ENCODE data around the gene MYLK4. TPM values are rescaled to one million over a fixed set of nuclear protein-coding genes. Genes with fewer than 3 reads are reported as not detected.

MYLK4 gene
- total RNA-seq, 2 experiments from 2014 or later: 0.07 TPM; not detected in 1

DNA sequence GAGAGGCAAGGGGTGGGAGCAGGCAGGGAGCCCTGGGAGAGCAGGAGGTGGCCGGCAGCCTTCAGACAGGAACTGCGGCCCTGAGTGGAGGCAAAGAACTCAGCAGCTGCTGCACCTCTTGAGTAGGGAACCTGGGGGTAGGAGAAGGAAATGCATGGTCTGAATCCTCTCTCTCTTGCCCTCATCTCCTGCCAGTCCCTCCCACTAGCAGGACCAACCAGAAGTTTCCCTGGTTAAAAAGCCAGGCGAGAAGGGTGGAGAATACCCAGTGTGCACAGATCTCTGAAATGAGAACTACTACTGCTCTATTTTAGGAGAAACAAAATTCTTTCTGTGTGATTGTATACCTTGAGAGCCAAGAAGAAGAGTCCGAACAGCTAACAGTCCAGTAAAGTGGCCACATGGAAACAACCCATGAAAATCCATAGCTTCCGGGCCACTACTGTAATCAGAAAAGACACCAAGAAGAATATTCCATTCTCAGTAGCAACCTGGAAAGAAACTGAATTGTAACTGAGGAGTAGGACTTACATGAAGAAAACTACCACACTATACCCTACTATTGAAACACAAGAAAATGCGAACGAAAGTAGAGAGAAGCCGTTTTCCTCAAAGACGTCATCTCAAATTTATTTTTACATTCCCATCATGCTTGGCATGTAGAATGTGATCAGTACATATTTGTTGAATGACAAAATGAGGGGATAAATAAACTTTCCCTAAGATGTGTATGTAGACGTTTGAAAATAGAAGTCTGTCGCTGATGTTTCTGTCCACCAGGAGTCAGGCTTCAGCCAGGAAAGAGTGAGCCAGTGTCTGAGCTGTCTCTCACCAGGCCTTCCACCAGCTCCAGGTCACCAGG, 40.1 kb upstream of the MYLK4 start:
- CTCF ChIA-PET: interaction anchor here (0.6 to 2.7 kb wide), 36 partner anchors 8 to 1502 kb away, joined by 3 to 44 read pairs (median 4); partner anchors contain the start of gene SERPINB1
- H3K4me1 Mint-ChIP-seq (ENCODE audit: low read depth): peaks cover 39% of the 10 kb centered on the region
- H3K4me3 Mint-ChIP-seq: no peak overlapping the region
- no peaks in the 10 kb centered on the region for H3K27me3 Mint-ChIP-seq (ENCODE audit: low read depth)
- peaks cover 11% of the 10 kb centered on the region for H3K36me3 Mint-ChIP-seq (ENCODE audit: low read depth)
- H3K9me3 Mint-ChIP-seq: no peaks in the 10 kb centered on the region
- intact Hi-C loops (cut with micrococcal nuclease): loop anchor here (1.0 to 2.0 kb wide), 8 partner anchors 24 to 264 kb away; partner anchors contain the start of gene SERPINB1
- H3K27ac Mint-ChIP-seq: no peak overlapping the region
- peak; percentile 87 for DNase-seq

DNA sequence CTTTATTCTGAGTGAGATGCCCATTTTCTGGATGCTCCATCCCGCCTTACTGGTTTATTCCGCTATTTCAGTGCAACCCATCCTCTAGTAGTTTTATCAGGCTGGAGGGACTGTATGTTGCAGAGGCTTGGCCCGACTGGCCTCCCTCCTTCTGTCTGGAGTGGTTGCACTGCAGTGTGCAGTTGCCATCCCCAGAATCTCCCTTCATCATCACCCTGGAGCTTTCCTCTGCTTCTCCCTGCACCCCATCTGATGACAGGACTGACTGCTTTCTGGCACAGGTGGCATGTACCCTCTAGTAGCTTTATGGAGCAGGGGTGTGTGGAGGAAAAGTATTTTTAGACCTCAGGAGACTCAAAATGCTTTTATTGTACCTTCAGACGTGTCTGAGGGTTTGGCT, 35.5 kb upstream of the MYLK4 start:
- Mint-ChIP-seq H3K27me3 (ENCODE audit: low read depth) (no peaks in the 10 kb centered on the region), H3K4me1 (ENCODE audit: low read depth) (peaks cover 11% of the 10 kb centered on the region), H3K27ac (no peak overlapping the region), H3K36me3 (ENCODE audit: low read depth) (peaks cover 12% of the 10 kb centered on the region), H3K4me3 (no peak overlapping the region), H3K9me3 (no peaks in the 10 kb centered on the region)
- CTCF ChIA-PET: no interaction called here
- no peak for DNase-seq
- intact Hi-C loops (cut with micrococcal nuclease): no loop called here

- intact Hi-C loops (cut with micrococcal nuclease): no loop called here
- no peak overlapping the region for H3K4me3 Mint-ChIP-seq
- H3K27me3 Mint-ChIP-seq (ENCODE audit: low read depth): no peaks in the 10 kb centered on the region
- no peak for DNase-seq
- no peak overlapping the region for H3K27ac Mint-ChIP-seq
- H3K36me3 Mint-ChIP-seq (ENCODE audit: low read depth): peaks cover 18% of the 10 kb centered on the region
- no peaks in the 10 kb centered on the region for H3K9me3 Mint-ChIP-seq
- CTCF ChIA-PET: interaction anchor here (0.7 to 2.8 kb wide), 3 partner anchors 12 to 640 kb away, joined by 4 to 13 read pairs (median 5); no protein-coding TSS in a partner anchor
- peaks cover 7% of the 10 kb centered on the region for H3K4me1 Mint-ChIP-seq (ENCODE audit: low read depth)
Measured at GRCh38 chr6:2784930-2785329, 34.2 kb upstream of the MYLK4 start.

DNA sequence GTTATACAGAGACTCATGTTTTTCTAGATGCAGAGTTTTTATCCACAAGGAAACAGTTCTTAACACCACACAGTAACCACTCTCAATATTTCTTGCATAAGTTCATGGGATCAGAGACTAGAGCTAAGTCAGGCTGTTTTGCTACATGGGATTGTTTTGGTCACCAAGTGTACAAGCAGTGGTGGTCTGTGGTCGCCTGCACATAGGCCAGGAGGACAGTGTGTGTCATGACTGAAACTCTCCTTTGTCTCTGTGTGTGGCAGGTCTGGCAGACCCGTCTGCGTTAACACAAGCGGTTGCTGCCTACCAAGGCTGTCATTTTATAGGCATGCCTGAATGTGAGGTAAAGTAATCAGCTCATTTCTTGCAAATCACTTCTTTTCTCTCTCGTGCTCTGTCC, 33.3 kb upstream of the MYLK4 start:
- H3K36me3 Mint-ChIP-seq (ENCODE audit: low read depth): peaks cover 22% of the 10 kb centered on the region
- H3K4me3 Mint-ChIP-seq: no peak overlapping the region
- H3K4me1 Mint-ChIP-seq (ENCODE audit: low read depth): peaks cover 3% of the 10 kb centered on the region
- intact Hi-C loops (cut with micrococcal nuclease): no loop called here
- CTCF ChIA-PET: interaction anchor here (0.6 to 2.8 kb wide), 2 partner anchors 11 to 88 kb away, joined by 3 to 13 read pairs; no protein-coding TSS in a partner anchor
- no peaks in the 10 kb centered on the region for H3K27me3 Mint-ChIP-seq (ENCODE audit: low read depth)
- no peaks in the 10 kb centered on the region for H3K9me3 Mint-ChIP-seq
- DNase-seq: no peak
- H3K27ac Mint-ChIP-seq: no peak overlapping the region

DNA sequence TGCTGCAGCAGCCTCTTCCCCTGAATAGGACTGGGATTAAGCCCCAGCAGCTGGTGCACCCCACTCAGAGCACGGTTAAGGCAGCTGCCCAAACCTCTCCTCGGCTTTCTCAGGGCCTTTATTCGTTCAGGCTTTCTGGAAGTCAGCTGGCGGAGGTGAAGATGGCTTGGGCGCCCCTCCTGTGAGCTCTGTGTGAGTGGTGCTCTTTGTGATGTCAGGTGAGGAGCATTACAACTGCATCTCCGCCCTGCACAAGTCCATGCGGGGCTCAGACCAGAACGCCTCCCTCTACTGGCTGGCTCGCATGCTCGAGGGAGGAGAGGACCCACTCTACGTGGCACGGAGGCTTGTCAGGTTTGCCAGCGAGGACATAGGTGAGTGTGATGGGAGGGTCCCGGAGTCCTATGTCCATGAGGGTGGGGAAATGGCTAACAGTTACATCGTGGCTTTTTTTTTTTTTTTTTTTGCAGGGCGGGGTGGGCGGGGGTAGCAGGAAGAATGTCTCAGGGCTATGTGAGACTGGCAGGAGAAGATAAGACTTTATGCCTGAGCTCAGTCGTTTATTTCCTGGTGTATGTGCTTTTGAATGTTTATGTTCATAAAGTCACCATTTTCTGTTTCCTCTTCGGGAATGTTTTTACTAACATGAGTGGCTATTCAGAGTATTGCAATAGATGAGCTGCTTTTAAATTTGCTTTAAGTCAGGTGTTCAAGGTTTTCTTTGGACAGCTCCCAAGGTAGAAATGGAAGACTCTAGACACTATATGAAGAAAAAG, 32.7 kb upstream of the MYLK4 start:
- H3K27ac Mint-ChIP-seq: no peak overlapping the region
- CTCF ChIA-PET: interaction anchor here (0.8 to 2.8 kb wide), 4 partner anchors 10 to 34 kb away, joined by 3 to 13 read pairs (median 3); partner anchors contain the start of gene WRNIP1
- H3K27me3 Mint-ChIP-seq (ENCODE audit: low read depth): no peaks in the 10 kb centered on the region
- DNase-seq: no peak
- no peaks in the 10 kb centered on the region for H3K4me1 Mint-ChIP-seq (ENCODE audit: low read depth)
- no peaks in the 10 kb centered on the region for H3K9me3 Mint-ChIP-seq
- intact Hi-C loops (cut with micrococcal nuclease): no loop called here
- H3K4me3 Mint-ChIP-seq: no peak overlapping the region
- H3K36me3 Mint-ChIP-seq (ENCODE audit: low read depth): peaks cover 24% of the 10 kb centered on the region

DNA sequence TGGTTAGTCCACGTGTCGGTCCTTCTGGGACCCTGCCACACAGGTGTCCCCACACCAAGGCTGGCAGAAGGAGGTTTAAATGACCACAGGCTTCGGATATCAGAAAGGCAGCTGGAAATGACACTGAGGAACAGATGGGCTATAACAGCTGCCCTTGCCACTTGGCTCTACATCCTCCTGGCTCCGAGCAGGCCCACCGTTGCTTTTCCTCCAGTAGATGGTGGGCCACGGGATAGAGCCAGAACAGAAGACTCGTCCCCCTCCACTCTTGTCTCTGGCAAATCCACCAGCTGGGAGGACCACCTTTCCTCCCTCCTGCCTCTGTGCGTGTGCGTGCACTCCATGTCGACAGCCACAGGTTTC, 32.1 kb upstream of the MYLK4 start:
- peaks cover 24% of the 10 kb centered on the region for H3K36me3 Mint-ChIP-seq (ENCODE audit: low read depth)
- H3K9me3 Mint-ChIP-seq: no peaks in the 10 kb centered on the region
- H3K4me1 Mint-ChIP-seq (ENCODE audit: low read depth): no peaks in the 10 kb centered on the region
- no peak overlapping the region for H3K4me3 Mint-ChIP-seq
- intact Hi-C loops (cut with micrococcal nuclease): no loop called here
- H3K27ac Mint-ChIP-seq: no peak overlapping the region
- no peak for DNase-seq
- CTCF ChIA-PET: interaction anchor here (0.8 to 2.8 kb wide), 6 partner anchors 8 to 33 kb away, joined by 3 to 13 read pairs (median 3); partner anchors contain the start of gene WRNIP1
- H3K27me3 Mint-ChIP-seq (ENCODE audit: low read depth): no peaks in the 10 kb centered on the region

DNA sequence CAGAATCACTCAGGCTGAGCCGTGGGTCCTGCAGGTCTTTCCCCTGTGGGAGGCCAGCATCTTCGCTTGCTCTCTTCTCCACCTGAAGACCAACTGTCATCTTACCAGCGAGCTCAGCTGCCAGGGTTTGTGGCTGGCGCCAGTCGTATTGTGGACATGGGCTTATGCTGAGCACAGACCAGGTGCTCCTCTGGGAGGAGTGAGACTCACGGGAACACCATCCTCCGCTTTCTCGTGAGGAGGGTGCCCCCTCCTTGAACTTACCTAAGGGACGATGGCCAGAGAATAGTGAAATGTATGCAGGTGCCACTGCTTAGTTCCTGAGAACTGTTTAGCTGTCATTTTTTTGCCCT, 31.6 kb upstream of the MYLK4 start:
- Mint-ChIP-seq H3K4me1 (ENCODE audit: low read depth) (peaks cover 2% of the 10 kb centered on the region), H3K27ac (no peak overlapping the region), H3K9me3 (no peaks in the 10 kb centered on the region), H3K27me3 (ENCODE audit: low read depth) (no peaks in the 10 kb centered on the region), H3K36me3 (ENCODE audit: low read depth) (peaks cover 21% of the 10 kb centered on the region), H3K4me3 (no peak overlapping the region)
- CTCF ChIA-PET: interaction anchor here (0.8 to 2.8 kb wide), 5 partner anchors 8 to 33 kb away, joined by 3 to 13 read pairs (median 3); no protein-coding TSS in a partner anchor
- no peak for DNase-seq
- intact Hi-C loops (cut with micrococcal nuclease): no loop called here

GRCh38 chr6:2781685-2782355, 31.1 kb upstream of the MYLK4 start:
- Mint-ChIP-seq H3K27me3 (ENCODE audit: low read depth) (no peaks in the 10 kb centered on the region), H3K36me3 (ENCODE audit: low read depth) (peaks cover 19% of the 10 kb centered on the region), H3K27ac (no peak overlapping the region), H3K9me3 (no peaks in the 10 kb centered on the region), H3K4me3 (no peak overlapping the region), H3K4me1 (ENCODE audit: low read depth) (peaks cover 2% of the 10 kb centered on the region)
- CTCF ChIA-PET: interaction anchor here (0.8 to 1.2 kb wide), 4 partner anchors 9 to 117 kb away, joined by 3 read pairs; no protein-coding TSS in a partner anchor
- DNase-seq: no peak
- intact Hi-C loops (cut with micrococcal nuclease): no loop called here

- Mint-ChIP-seq H3K9me3 (no peaks in the 10 kb centered on the region), H3K27ac (no peak overlapping the region), H3K4me1 (ENCODE audit: low read depth) (peaks cover 3% of the 10 kb centered on the region), H3K36me3 (ENCODE audit: low read depth) (peaks cover 18% of the 10 kb centered on the region), H3K27me3 (ENCODE audit: low read depth) (no peaks in the 10 kb centered on the region), H3K4me3 (no peak overlapping the region)
- CTCF ChIA-PET: no interaction called here
- no peak for DNase-seq
- intact Hi-C loops (cut with micrococcal nuclease): no loop called here
Measured at GRCh38 chr6:2780102-2780737, 29.5 kb upstream of the MYLK4 start.

GRCh38 chr6:2777249-2777648, 26.5 kb upstream of the MYLK4 start:
- Mint-ChIP-seq H3K4me1 (ENCODE audit: low read depth) (peaks cover 15% of the 10 kb centered on the region), H3K4me3 (no peak overlapping the region), H3K27ac (no peak overlapping the region), H3K9me3 (no peaks in the 10 kb centered on the region), H3K36me3 (ENCODE audit: low read depth) (peaks cover 33% of the 10 kb centered on the region), H3K27me3 (ENCODE audit: low read depth) (no peaks in the 10 kb centered on the region)
- DNase-seq: no peak
- CTCF ChIA-PET: interaction anchor here (1.1 kb wide), 1 partner anchor 14 kb away, joined by 3 read pairs; no protein-coding TSS in a partner anchor
- intact Hi-C loops (cut with micrococcal nuclease): no loop called here

- no peak for DNase-seq
- Mint-ChIP-seq H3K36me3 (ENCODE audit: low read depth) (peaks cover 31% of the 10 kb centered on the region), H3K27me3 (ENCODE audit: low read depth) (no peaks in the 10 kb centered on the region), H3K4me1 (ENCODE audit: low read depth) (peaks cover 30% of the 10 kb centered on the region), H3K4me3 (no peak overlapping the region), H3K9me3 (no peaks in the 10 kb centered on the region), H3K27ac (no peak overlapping the region)
- intact Hi-C loops (cut with micrococcal nuclease): no loop called here
- CTCF ChIA-PET: interaction anchor here (2.0 kb wide), 1 partner anchor 37 kb away, joined by 5 read pairs; no protein-coding TSS in a partner anchor
Measured at GRCh38 chr6:2775003-2775402, 24.3 kb upstream of the MYLK4 start.

Measured in activated naive CD4-positive, alpha-beta T cell treated with anti-CD3 and anti-CD28 coated beads for 36 hours (primary cell).